GM12878 (cell line): ENCODE results near the gene SLC25A30. TPM values are rescaled to one million over a fixed set of nuclear protein-coding genes. Genes with fewer than 3 reads are reported as not detected.

Experiments
- ATAC-seq: fragments of 200-7000 bp; cut with Tn5 transposase; 3 replicates; pipeline ENCODE4 v1.9.1; 2020; ENCODE audit warnings: mild to moderate bottlenecking, moderate library complexity
- BruUV-seq: library from RNA; stranded (reverse); fragments of 400-500 nt; replicated peaks from 2 replicates; lab custom pipeline; 2021; lab: Mats Ljungman, UMichigan
- CTCF ChIA-PET: fragments of 300-600 bp; sonication (Branson Sonifier 250); formaldehyde crosslinking; extraction: SDS; loops from one replicate; lab custom pipeline; 2021; ENCODE audit warnings: inconsistent platforms; lab: Yijun Ruan, JAX
- POLR2A ChIA-PET: fragments of 350-600 bp; formaldehyde crosslinking; extraction: SDS; loops from one replicate; lab custom pipeline; 2021; ENCODE audit warnings: inconsistent platforms; lab: Charles Lee
- RAD21 ChIA-PET: fragments of 300-600 bp; sonication (Branson Sonifier 250); formaldehyde crosslinking; loops from one replicate; lab custom pipeline; 2023; ENCODE audit warnings: antibody characterized with exemption; ENCODE audit not compliant: unreplicated experiment; lab: Charles Lee
- SMC1A ChIA-PET: fragments of 300-600 bp; sonication (Branson Sonifier 250); formaldehyde crosslinking; loops from one replicate; lab custom pipeline; 2023; ENCODE audit not compliant: unreplicated experiment, uncharacterized antibody; lab: Charles Lee
- DNase-seq: peaks from one replicate; pipeline ENCODE4 v3.0.0-alpha.2; 2011; ENCODE audit warnings: low read depth, low spot score
- FAIRE-seq: peaks from 3 replicates; lab custom pipeline; 2011; peaks lifted over from hg19 to GRCh38; lab: Jason Lieb, UNC
- H2AFZ ChIP-seq: 2 replicates; pipeline ENCODE4 v1.6.0; 2011; ENCODE audit warnings: low read depth, low read length, control low read depth; ENCODE audit not compliant: control insufficient read depth
- H3K27ac ChIP-seq: 2 replicates; pipeline ENCODE4 v1.5.1; 2011; ENCODE audit warnings: control low read depth; ENCODE audit not compliant: control insufficient read depth, insufficient read depth
- H3K27me3 ChIP-seq, 2 experiments: replicated peaks in 1 of 2; 2 replicates each; pipeline versions ENCODE4 v1.6.0 to v1.6.1; 2011; ENCODE audit warnings: low read length in 1 of 2; ENCODE audit not compliant: control insufficient read depth in 2 of 2, insufficient read depth in 2 of 2
- H3K36me3 ChIP-seq, 2 experiments: 2 replicates each; pipeline ENCODE4 v1.5.1; 2011; ENCODE audit warnings: low read length in 1 of 2; ENCODE audit not compliant: control insufficient read depth in 2 of 2, insufficient read depth in 2 of 2
- H3K4me1 ChIP-seq: 2 replicates; pipeline ENCODE4 v1.6.1; 2011; ENCODE audit warnings: mild to moderate bottlenecking, low read length, moderate library complexity, mixed read lengths; ENCODE audit not compliant: control insufficient read depth, insufficient read depth
- H3K4me2 ChIP-seq: 2 replicates; pipeline ENCODE4 v1.6.0; 2011; ENCODE audit warnings: control low read depth; ENCODE audit not compliant: control insufficient read depth, insufficient read depth
- H3K4me3 ChIP-seq: fragments of 200-600 bp; sonication (generic); 2 replicates; pipeline ENCODE4 v1.5.1; 2016
- H3K79me2 ChIP-seq: 2 replicates; pipeline ENCODE4 v1.6.0; 2011; ENCODE audit warnings: low read length; ENCODE audit not compliant: control insufficient read depth, insufficient read depth
- H3K9ac ChIP-seq: 2 replicates; pipeline ENCODE4 v1.8.0; 2011; ENCODE audit warnings: low read length, control low read depth, mixed read lengths; ENCODE audit not compliant: control insufficient read depth, insufficient read depth
- H3K9me3 ChIP-seq: replicated peaks from 3 replicates; pipeline ENCODE4 v1.5.1; 2011; ENCODE audit warnings: mild to moderate bottlenecking, low read length; ENCODE audit not compliant: control insufficient read depth, insufficient read depth
- H4K20me1 ChIP-seq: 2 replicates; pipeline ENCODE4 v1.6.0; 2011; ENCODE audit not compliant: control insufficient read depth, insufficient read depth
- BMI1 ChIP-seq: fragments of 450-650 bp; IDR thresholded peaks from 2 replicates; pipeline ENCODE4 v1.6.1; 2016; ENCODE audit warnings: mild to moderate bottlenecking, moderate library complexity, borderline replicate concordance
- ESRRA ChIP-seq: IDR thresholded peaks from 2 replicates; pipeline ENCODE4 v1.6.1; 2012; ENCODE audit warnings: mild to moderate bottlenecking, low read length, improper control_type of control experiment
- JUNB ChIP-seq: IDR thresholded peaks from 2 replicates; pipeline ENCODE4 v1.6.1; 2016; ENCODE audit warnings: antibody characterized with exemption, mild to moderate bottlenecking
- MTA3 ChIP-seq: IDR thresholded peaks from 2 replicates; pipeline ENCODE4 v1.6.1; 2012; ENCODE audit warnings: low read length, inconsistent platforms, borderline replicate concordance
- NFIC ChIP-seq: IDR thresholded peaks from 2 replicates; pipeline ENCODE4 v1.6.1; 2012; ENCODE audit warnings: low read depth, mild to moderate bottlenecking, inconsistent platforms, low read length, moderate library complexity
- RUNX3 ChIP-seq: IDR thresholded peaks from 2 replicates; pipeline ENCODE4 v1.6.1; 2012; ENCODE audit warnings: low read length, inconsistent platforms
- SUZ12 ChIP-seq: fragments of 200-600 bp; sonication (generic); IDR thresholded peaks from one replicate; pipeline ENCODE4 v1.6.1; 2018; ENCODE audit warnings: antibody characterized with exemption, mild to moderate bottlenecking; ENCODE audit not compliant: unreplicated experiment
- TARDBP ChIP-seq: IDR thresholded peaks from 2 replicates; pipeline ENCODE4 v1.6.1; 2016; ENCODE audit warnings: borderline replicate concordance
- USF2 ChIP-seq: IDR thresholded peaks from 2 replicates; pipeline ENCODE4 v1.6.1; 2011; ENCODE audit warnings: low read depth, low read length, improper control_type of control experiment, borderline replicate concordance
- WGBS: methylation state at CpG from one replicate; pipeline ENCODE4 v1.1.6; 2016; ENCODE audit warnings: low lambda C conversion rate; ENCODE audit not compliant: insufficient replicate concordance, insufficient coverage; ENCODE audit errors: missing lambda C conversion rate; 5-methylcytosine and 5-hydroxymethylcytosine counted together
- in situ Hi-C: fragments of 300-500 bp; cut with MboI; formaldehyde crosslinking; loops from 9 replicates; pipeline ENCODE4 v1.14.3; 2018; ENCODE audit warnings: mixed read lengths
- intact Hi-C: fragments of 100-400 bp; cut with micrococcal nuclease; formaldehyde crosslinking; loops from one replicate; pipeline ENCODE4 v1.14.2; 2022; ENCODE audit not compliant: unreplicated experiment
- polyA plus RNA-seq, 11 experiments: library from polyadenylated mRNA; depleted of rRNA in 4 of 11; unstranded in 6 of 11; stranded (reverse) in 5 of 11; fragments of >200 nt; fragmentation: Nextera tagmentation in 4 of 11; fragmentation: Illumina TruSeq in 1 of 11; extraction: Ambion mirVana in 4 of 11; extraction: Trizol in 1 of 11; gene quantifications; 1 replicate in 1 of 11; 2 replicates in 10 of 11; pipeline versions ENCODE4 v1.2.1 to v1.2.3, GENCODE V29; 2011 to 2016; ENCODE audit warnings: inconsistent platforms in 2 of 11, missing spikeins in 2 of 11, low read depth in 1 of 11
- total RNA-seq, 4 experiments: library from RNA; depleted of rRNA in 3 of 4; stranded (reverse); fragments of >200 nt in 3 of 4; fragmentation: Illumina TruSeq in 1 of 4; extraction: Trizol in 1 of 4; gene quantifications; 2 replicates each; pipeline versions ENCODE4 v1.2.1 to v1.2.3, GENCODE V29; 2013 to 2021
- TF ChIP-seq, protein P1 (sequence below): IDR thresholded peaks from 2 replicates; pipeline ENCODE4 v1.6.1; 2012; ENCODE audit warnings: improper control_type of control experiment, low read depth, low read length; ENCODE audit not compliant: insufficient replicate concordance

The SLC25A30 gene
- total and polyA plus RNA-seq, 10 of the 15 experiments (the other 5 are each of a cell fraction or from before 2014, with no cell fraction given) = 2.4 to 18.0 (median 8.9) TPM

DNA sequence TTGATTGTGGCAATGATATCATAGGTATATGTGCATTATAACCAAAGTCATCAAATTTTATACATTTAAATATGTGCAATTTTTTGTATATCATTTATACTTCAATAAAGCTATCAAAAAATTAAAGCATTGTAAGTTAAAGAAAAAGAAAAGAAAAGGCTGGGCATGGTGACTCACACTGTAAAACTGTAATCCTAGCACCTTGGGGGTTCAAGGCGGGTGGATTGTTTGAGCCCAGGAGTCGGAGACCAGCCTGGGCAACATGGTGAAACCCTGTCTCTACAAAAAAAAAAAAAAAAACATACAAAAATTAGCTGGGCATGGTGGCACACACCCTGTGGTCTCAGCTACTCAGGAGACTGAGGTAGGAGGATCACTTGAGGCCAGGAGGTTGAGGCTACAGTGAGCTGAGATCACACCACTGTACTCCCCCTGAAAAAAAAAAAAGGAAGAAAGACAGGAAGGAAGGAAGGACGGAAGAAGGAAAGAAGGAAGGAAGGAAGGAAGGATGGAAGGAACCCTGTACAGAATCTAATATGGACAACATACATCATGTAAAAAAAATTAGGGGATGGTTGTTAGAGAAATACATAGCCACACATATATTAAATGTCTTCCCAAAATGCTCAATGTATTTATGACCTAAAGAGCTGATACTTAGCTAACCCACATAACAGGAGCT is 21.7 kb upstream of the SLC25A30 start:
- Histone ChIP-seq H3K27ac (no peak overlapping the region), H3K4me3 (no peak overlapping the region), H3K9ac (no peak overlapping the region), H3K4me1 (peaks cover 16% of the 10 kb centered on the region)
- 55% methylated on average over 3 of the region's 3 CpGs for WGBS
- POLR2A ChIA-PET = interaction anchor here (0.6 to 0.7 kb wide), 2 partner anchors 27 to 300 kb away, joined by 3 to 8 read pairs; no protein-coding TSS in a partner anchor
- no peak for ATAC-seq
- no TSS peak for BruUV-seq
- in situ Hi-C loops = no loop called here
- CTCF ChIA-PET = interaction anchor here (0.7 to 1.1 kb wide), 3 partner anchors 11 to 403 kb away, joined by 3 read pairs; no protein-coding TSS in a partner anchor
- SMC1A ChIA-PET = interaction anchor here (0.6 to 1.3 kb wide), 4 partner anchors 10 to 533 kb away, joined by 3 to 4 read pairs (median 4); no protein-coding TSS in a partner anchor
- TF ChIP-seq ESRRA = no peak
- TF ChIP-seq TARDBP = no peak
- TF ChIP-seq BMI1 = no peak
- no peak for TF ChIP-seq USF2
- TF ChIP-seq, all 136 proteins: peak for 0
- no peaks in the 10 kb centered on the region for H4K20me1 ChIP-seq
- FAIRE-seq = no peak
- RAD21 ChIA-PET = no interaction called here
- no peaks in the 10 kb centered on the region for H3K27me3 ChIP-seq
- DNase-seq = no peak
- H3K36me3 ChIP-seq = no peaks in the 10 kb centered on the region
- intact Hi-C loops = loop anchor here (2.0 kb wide), 1 partner anchor 25 kb away; the partner anchor contains the start of gene COG3
- no peak overlapping the region for H2AFZ ChIP-seq
- no peak overlapping the region for H3K4me2 ChIP-seq
- no peaks in the 10 kb centered on the region for H3K79me2 ChIP-seq
- no peaks in the 10 kb centered on the region for H3K9me3 ChIP-seq

DNA sequence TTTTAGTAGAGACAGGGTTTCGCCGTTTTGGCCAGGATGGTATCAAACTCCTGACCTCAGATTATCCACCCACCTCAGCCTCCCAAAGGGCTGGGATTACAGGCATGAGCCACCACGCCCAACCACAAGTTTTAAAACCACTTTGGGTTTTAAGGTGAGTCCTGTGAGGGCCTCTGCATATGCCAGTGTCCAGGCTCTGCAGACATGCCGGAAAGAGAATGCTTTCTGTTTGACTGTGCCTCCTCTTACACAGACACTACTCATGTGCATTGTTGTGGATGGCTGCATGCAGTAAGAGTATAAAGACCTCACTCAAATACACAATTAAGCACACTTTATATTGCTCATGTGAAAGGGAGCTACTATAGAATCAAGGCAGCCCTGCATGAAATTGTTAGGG is 20.8 kb upstream of the SLC25A30 start:
- FAIRE-seq (peak; percentile 91), ATAC-seq (peak; percentile 68), DNase-seq (peak; percentile 28)
- ChIA-PET RAD21 (no interaction called here), CTCF (interaction anchor here (0.7 kb wide), 1 partner anchor 44 kb away, joined by 3 read pairs; no protein-coding TSS in a partner anchor), POLR2A (no interaction called here), SMC1A (interaction anchor here (1.2 to 1.3 kb wide), 2 partner anchors 9 to 24 kb away, joined by 4 read pairs; no protein-coding TSS in a partner anchor)
- Histone ChIP-seq H3K27me3 (no peaks in the 10 kb centered on the region), H3K27ac (no peak overlapping the region), H4K20me1 (no peaks in the 10 kb centered on the region), H3K9me3 (no peaks in the 10 kb centered on the region), H2AFZ (peak overlapping the region; percentile 61), H3K4me2 (peak overlapping the region; percentile 57), H3K9ac (no peak overlapping the region), H3K36me3 (no peaks in the 10 kb centered on the region), H3K4me1 (peaks cover 16% of the 10 kb centered on the region), H3K4me3 (no peak overlapping the region; the same call in 1 of the 2 replicates), H3K79me2 (no peaks in the 10 kb centered on the region)
- BruUV-seq = no TSS peak
- in situ Hi-C loops (no loop called here), intact Hi-C loops (no loop called here)
- WGBS = 19% methylated on average over 4 of the region's 4 CpGs
- TF ChIP-seq MTA3 = 0 out of 2 replicates have a peak, but pooled peaks have one; percentile 63
- TF ChIP-seq JUNB = peak; percentile 47
- peak; percentile 58 for TF ChIP-seq RUNX3
- TF ChIP-seq, protein P1, sequence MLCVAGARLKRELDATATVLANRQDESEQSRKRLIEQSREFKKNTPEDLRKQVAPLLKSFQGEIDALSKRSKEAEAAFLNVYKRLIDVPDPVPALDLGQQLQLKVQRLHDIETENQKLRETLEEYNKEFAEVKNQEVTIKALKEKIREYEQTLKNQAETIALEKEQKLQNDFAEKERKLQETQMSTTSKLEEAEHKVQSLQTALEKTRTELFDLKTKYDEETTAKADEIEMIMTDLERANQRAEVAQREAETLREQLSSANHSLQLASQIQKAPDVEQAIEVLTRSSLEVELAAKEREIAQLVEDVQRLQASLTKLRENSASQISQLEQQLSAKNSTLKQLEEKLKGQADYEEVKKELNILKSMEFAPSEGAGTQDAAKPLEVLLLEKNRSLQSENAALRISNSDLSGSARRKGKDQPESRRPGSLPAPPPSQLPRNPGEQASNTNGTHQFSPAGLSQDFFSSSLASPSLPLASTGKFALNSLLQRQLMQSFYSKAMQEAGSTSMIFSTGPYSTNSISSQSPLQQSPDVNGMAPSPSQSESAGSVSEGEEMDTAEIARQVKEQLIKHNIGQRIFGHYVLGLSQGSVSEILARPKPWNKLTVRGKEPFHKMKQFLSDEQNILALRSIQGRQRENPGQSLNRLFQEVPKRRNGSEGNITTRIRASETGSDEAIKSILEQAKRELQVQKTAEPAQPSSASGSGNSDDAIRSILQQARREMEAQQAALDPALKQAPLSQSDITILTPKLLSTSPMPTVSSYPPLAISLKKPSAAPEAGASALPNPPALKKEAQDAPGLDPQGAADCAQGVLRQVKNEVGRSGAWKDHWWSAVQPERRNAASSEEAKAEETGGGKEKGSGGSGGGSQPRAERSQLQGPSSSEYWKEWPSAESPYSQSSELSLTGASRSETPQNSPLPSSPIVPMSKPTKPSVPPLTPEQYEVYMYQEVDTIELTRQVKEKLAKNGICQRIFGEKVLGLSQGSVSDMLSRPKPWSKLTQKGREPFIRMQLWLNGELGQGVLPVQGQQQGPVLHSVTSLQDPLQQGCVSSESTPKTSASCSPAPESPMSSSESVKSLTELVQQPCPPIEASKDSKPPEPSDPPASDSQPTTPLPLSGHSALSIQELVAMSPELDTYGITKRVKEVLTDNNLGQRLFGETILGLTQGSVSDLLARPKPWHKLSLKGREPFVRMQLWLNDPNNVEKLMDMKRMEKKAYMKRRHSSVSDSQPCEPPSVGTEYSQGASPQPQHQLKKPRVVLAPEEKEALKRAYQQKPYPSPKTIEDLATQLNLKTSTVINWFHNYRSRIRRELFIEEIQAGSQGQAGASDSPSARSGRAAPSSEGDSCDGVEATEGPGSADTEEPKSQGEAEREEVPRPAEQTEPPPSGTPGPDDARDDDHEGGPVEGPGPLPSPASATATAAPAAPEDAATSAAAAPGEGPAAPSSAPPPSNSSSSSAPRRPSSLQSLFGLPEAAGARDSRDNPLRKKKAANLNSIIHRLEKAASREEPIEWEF = no peak
- no peak for TF ChIP-seq SUZ12
- TF ChIP-seq NFIC = peak; percentile 54; the same call in 1 of the 2 replicates
